Osteocyte (in vitro differentiated cells): ENCODE results near the gene TBX2. TPM values are rescaled to one million over a fixed set of nuclear protein-coding genes. Genes with fewer than 3 reads are reported as not detected.

Source experiments
- DNase-seq: peaks from one replicate; pipeline ENCODE4 v3.0.0; 2021; ENCODE audit warnings: mixed read lengths; ENCODE audit not compliant: unreplicated experiment; ENCODE audit errors: extremely low spot score
- H3K27ac Mint-ChIP-seq: one replicate; pipeline ENCODE4 v1.8.0; 2021; ENCODE audit warnings: mild to moderate bottlenecking, mixed read lengths; ENCODE audit not compliant: unreplicated experiment
- H3K27me3 Mint-ChIP-seq: one replicate; pipeline ENCODE4 v1.8.0; 2021; ENCODE audit warnings: mixed read lengths; ENCODE audit not compliant: unreplicated experiment
- H3K36me3 Mint-ChIP-seq: one replicate; pipeline ENCODE4 v1.8.0; 2021; ENCODE audit warnings: mixed read lengths; ENCODE audit not compliant: unreplicated experiment
- H3K4me1 Mint-ChIP-seq: one replicate; pipeline ENCODE4 v1.8.0; 2021; ENCODE audit warnings: mixed read lengths; ENCODE audit not compliant: unreplicated experiment
- H3K4me3 Mint-ChIP-seq: one replicate; pipeline ENCODE4 v1.8.0; 2021; ENCODE audit warnings: mild to moderate bottlenecking, moderate library complexity, mixed read lengths; ENCODE audit not compliant: unreplicated experiment
- H3K9me3 Mint-ChIP-seq: one replicate; pipeline ENCODE4 v1.8.0; 2021; ENCODE audit warnings: mixed read lengths; ENCODE audit not compliant: unreplicated experiment
- total RNA-seq: library from RNA; stranded (reverse); gene quantifications from 2 replicates; pipeline ENCODE4 v1.2.1, GENCODE V29; 2021
- TF ChIP-seq, protein P1 (sequence below): fragments of 200-600 bp; sonication (generic); IDR thresholded peaks from 2 replicates; pipeline ENCODE4 v1.5.0; 2021; ENCODE audit warnings: antibody characterized with exemption, mild to moderate bottlenecking, moderate library complexity

The TBX2 gene
- total RNA-seq, 1 donor from 2014 or later, result 25.9 TPM

- Mint-ChIP-seq H3K36me3 (peaks cover 1% of the 10 kb centered on the region), H3K27ac (no peak overlapping the region), H3K4me1 (peaks cover 9% of the 10 kb centered on the region), H3K27me3 (no peaks in the 10 kb centered on the region), H3K9me3 (no peaks in the 10 kb centered on the region), H3K4me3 (no peak overlapping the region)
- DNase-seq, result no peak
- TF ChIP-seq, protein P1, sequence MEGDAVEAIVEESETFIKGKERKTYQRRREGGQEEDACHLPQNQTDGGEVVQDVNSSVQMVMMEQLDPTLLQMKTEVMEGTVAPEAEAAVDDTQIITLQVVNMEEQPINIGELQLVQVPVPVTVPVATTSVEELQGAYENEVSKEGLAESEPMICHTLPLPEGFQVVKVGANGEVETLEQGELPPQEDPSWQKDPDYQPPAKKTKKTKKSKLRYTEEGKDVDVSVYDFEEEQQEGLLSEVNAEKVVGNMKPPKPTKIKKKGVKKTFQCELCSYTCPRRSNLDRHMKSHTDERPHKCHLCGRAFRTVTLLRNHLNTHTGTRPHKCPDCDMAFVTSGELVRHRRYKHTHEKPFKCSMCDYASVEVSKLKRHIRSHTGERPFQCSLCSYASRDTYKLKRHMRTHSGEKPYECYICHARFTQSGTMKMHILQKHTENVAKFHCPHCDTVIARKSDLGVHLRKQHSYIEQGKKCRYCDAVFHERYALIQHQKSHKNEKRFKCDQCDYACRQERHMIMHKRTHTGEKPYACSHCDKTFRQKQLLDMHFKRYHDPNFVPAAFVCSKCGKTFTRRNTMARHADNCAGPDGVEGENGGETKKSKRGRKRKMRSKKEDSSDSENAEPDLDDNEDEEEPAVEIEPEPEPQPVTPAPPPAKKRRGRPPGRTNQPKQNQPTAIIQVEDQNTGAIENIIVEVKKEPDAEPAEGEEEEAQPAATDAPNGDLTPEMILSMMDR, result no peak
Measured at GRCh38 chr17:61369751-61370150, 29.9 kb upstream of the TBX2 start.

- Mint-ChIP-seq H3K4me3 (no peak overlapping the region), H3K27ac (no peak overlapping the region), H3K9me3 (no peaks in the 10 kb centered on the region), H3K4me1 (peaks cover 9% of the 10 kb centered on the region), H3K27me3 (no peaks in the 10 kb centered on the region), H3K36me3 (peaks cover 1% of the 10 kb centered on the region)
- no peak for DNase-seq
- TF ChIP-seq, protein P1, result no peak
Measured at GRCh38 chr17:61371179-61371578, 28.5 kb upstream of the TBX2 start.

- no peak overlapping the region for H3K27ac Mint-ChIP-seq
- no peaks in the 10 kb centered on the region for H3K9me3 Mint-ChIP-seq
- H3K4me3 Mint-ChIP-seq, result no peak overlapping the region
- peaks cover 9% of the 10 kb centered on the region for H3K4me1 Mint-ChIP-seq
- peaks cover 1% of the 10 kb centered on the region for H3K36me3 Mint-ChIP-seq
- TF ChIP-seq, protein P1, result no peak
- H3K27me3 Mint-ChIP-seq, result no peaks in the 10 kb centered on the region
- no peak for DNase-seq
Measured at GRCh38 chr17:61371606-61372005, 28.0 kb upstream of the TBX2 start.

DNA sequence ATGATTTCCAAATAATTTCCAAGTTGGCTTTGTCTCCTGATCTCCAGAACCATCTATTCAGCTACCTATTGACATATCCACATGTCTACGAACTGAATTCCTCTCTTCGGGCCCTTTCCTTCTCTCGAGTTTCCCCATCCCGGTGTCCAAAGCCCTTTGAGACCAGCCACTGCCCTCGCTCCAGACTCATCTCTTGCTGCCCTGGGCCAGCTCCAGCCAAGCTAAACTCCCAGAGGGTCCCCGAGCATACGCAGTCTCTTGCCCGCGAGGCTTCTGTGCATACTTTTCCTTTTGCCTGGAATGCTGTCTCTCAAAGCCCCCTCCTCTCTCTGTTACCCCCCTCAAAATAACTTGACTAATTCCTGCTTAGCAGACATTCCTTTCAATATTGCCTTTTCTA, 27.2 kb upstream of the TBX2 start:
- TF ChIP-seq, protein P1, result no peak
- DNase-seq, result no peak
- H3K36me3 Mint-ChIP-seq, result no peaks in the 10 kb centered on the region
- no peaks in the 10 kb centered on the region for H3K9me3 Mint-ChIP-seq
- H3K4me1 Mint-ChIP-seq, result peaks cover 9% of the 10 kb centered on the region
- no peaks in the 10 kb centered on the region for H3K27me3 Mint-ChIP-seq
- H3K27ac Mint-ChIP-seq, result no peak overlapping the region
- no peak overlapping the region for H3K4me3 Mint-ChIP-seq

- H3K27ac Mint-ChIP-seq, result no peak overlapping the region
- no peaks in the 10 kb centered on the region for H3K27me3 Mint-ChIP-seq
- H3K9me3 Mint-ChIP-seq, result no peaks in the 10 kb centered on the region
- no peak for DNase-seq
- H3K36me3 Mint-ChIP-seq, result peaks cover 7% of the 10 kb centered on the region
- TF ChIP-seq, protein P1, result no peak
- no peak overlapping the region for H3K4me3 Mint-ChIP-seq
- H3K4me1 Mint-ChIP-seq, result peaks cover 6% of the 10 kb centered on the region
Measured at GRCh38 chr17:61376931-61377838, 22.5 kb upstream of the TBX2 start.
